Thoracic aorta (tissue), 2 donors: Measurements from ENCODE around the gene BANP. TPM values are rescaled to one million over a fixed set of nuclear protein-coding genes. Genes with fewer than 3 reads are reported as not detected.

Source experiments
- ATAC-seq: fragments of 150-250 bp; one replicate; pipeline ENCODE4 v1.8.0; 2017; ENCODE audit warnings: low read depth; ENCODE audit not compliant: insufficient number of reproducible peaks, low FRiP score
- DNase-seq: peaks from one replicate; pipeline ENCODE4 v3.0.0-alpha.2; 2020; ENCODE audit warnings: low spot score
- H3K27ac ChIP-seq, 2 donors: fragments of 200-600 bp; sonication (generic); 1 replicate in 1 of 2; 2 replicates in 1 of 2; pipeline ENCODE4 v1.5.1; 2016; ENCODE audit warnings: mild to moderate bottlenecking in 2 of 2, moderate library complexity in 2 of 2
- H3K27me3 ChIP-seq: fragments of 200-600 bp; sonication (generic); replicated peaks from 2 replicates; pipeline ENCODE4 v1.6.0; 2016; ENCODE audit warnings: mild to moderate bottlenecking; ENCODE audit not compliant: insufficient read depth
- H3K36me3 ChIP-seq: fragments of 200-600 bp; sonication (generic); one replicate; pipeline ENCODE4 v1.5.1; 2016
- H3K4me1 ChIP-seq, 2 donors: fragments of 200-600 bp; sonication (generic); 1 replicate in 1 of 2; 2 replicates in 1 of 2; pipeline versions ENCODE4 v1.5.1 to v1.6.0; 2016; ENCODE audit warnings: low read depth in 2 of 2, mild to moderate bottlenecking in 1 of 2; ENCODE audit not compliant: control insufficient read depth in 1 of 2
- H3K4me3 ChIP-seq: fragments of 200-600 bp; sonication (generic); 2 replicates; pipeline ENCODE4 v1.5.1; 2016; ENCODE audit warnings: mild to moderate bottlenecking
- H3K9me3 ChIP-seq: fragments of 200-600 bp; sonication (generic); 2 replicates; pipeline ENCODE4 v1.5.1; 2016
- total RNA-seq, 2 donors: library from RNA; depleted of rRNA; stranded (reverse); fragments of >200 nt; gene quantifications; one replicate each; pipeline versions ENCODE4 v1.1.0 to v1.2.3, GENCODE V29; 2016
- TF ChIP-seq, protein P1 (sequence below): fragments of 200-600 bp; sonication (generic); IDR thresholded peaks from one replicate; pipeline ENCODE4 v1.5.1; 2019; ENCODE audit warnings: antibody characterized with exemption

Gene BANP
- total RNA-seq, 2 donors from 2014 or later = 18.6 to 21.8 TPM

DNA sequence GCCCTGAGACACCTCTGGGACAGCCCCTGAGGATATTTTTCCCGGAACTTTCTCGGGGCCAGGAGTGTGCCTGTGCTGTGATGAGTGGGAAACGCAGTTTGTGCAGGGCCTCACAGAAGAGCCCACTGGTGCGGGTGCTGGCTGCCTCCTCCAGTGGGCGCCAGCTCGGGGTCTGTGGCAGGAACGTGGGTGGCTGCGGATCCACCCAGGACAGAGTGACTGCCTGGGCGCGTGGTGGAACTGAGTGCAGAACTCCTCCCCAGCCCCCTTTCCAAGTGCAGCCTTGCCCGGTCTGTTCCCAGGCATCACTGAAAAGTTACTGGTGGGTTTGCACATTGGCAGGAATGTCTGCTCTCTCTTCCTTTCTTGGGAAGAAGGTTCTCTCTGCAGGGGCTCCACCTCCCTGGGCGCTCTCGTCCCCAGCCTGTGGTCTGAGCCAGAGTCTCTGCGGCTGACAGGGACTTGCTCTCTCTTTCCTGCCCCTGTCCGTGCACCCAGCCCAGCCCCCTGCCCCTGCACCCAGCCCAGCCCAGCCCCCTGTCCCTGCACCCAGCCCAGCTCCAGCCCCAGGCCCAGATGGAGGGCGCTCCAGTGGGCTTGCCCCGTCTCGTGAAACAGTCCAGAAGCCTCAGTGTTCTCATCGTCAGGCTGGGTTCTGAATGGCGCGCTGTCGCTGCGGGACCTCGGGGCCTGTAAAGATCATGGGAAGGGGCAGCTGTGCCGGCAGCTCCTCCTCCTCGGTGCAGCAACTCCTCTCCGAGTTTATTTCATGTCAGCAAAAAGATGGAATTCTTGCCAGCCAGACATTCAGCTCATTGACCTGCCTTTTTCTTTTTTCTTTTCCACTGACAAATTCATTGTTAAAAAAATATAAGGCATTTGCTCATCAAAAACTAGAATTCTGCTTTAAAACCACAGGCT lies 117.5 kb downstream of the BANP start:
- no peak for DNase-seq

DNA sequence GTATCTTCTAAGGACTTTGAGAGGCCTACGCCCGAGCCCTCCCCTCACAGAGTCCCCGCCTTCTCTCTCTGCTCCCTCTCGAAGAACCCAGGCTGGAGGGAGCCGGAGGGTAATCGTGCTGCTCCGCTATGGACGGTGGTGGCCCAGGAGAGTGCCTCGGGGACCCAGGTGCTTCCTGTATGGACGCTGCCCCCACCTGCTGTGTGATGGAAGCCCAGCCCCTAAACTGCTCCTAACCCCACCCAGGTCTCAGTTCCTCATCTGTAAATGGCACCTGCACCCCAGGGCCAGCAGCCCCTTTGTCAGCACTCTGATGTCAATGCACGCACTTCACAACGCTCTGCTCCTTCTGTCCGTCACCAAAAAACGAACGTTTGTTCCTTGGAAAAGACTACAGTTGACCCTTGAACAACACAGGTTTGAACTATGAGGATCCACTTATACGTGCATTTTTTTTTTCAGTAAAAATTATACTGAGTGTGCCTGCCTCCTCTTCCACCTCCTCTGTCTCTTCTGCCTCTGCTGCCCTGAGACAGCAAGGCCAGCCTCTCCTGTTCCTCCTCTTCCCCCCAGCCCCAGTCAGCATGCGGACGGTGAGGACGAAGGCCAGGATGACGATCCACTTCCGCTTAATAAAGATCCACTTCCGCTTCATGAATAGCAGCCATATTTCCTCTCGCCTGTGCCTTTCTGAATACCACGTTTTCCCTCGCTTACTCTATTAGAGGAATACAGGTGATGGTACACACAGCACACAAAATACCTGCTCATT lies 118.3 kb downstream of the BANP start:
- Histone ChIP-seq H3K27me3 (no peaks in the 10 kb centered on the region), H3K9me3 (no peaks in the 10 kb centered on the region), H3K4me1 (peaks cover 0 to 5% of the 10 kb centered on the region in 2 donors), H3K27ac (no peak overlapping the region), H3K4me3 (no peak overlapping the region), H3K36me3 (peaks cover 39% of the 10 kb centered on the region)
- TF ChIP-seq, protein P1, sequence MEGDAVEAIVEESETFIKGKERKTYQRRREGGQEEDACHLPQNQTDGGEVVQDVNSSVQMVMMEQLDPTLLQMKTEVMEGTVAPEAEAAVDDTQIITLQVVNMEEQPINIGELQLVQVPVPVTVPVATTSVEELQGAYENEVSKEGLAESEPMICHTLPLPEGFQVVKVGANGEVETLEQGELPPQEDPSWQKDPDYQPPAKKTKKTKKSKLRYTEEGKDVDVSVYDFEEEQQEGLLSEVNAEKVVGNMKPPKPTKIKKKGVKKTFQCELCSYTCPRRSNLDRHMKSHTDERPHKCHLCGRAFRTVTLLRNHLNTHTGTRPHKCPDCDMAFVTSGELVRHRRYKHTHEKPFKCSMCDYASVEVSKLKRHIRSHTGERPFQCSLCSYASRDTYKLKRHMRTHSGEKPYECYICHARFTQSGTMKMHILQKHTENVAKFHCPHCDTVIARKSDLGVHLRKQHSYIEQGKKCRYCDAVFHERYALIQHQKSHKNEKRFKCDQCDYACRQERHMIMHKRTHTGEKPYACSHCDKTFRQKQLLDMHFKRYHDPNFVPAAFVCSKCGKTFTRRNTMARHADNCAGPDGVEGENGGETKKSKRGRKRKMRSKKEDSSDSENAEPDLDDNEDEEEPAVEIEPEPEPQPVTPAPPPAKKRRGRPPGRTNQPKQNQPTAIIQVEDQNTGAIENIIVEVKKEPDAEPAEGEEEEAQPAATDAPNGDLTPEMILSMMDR = no peak
- DNase-seq (no peak), ATAC-seq (no peak)

More for the DNA sequence above, 117.5 kb downstream of the BANP start:
- Histone ChIP-seq H3K27me3 (no peaks in the 10 kb centered on the region), H3K4me3 (no peak overlapping the region), H3K36me3 (peaks cover 35% of the 10 kb centered on the region), H3K4me1 (peaks cover 0 to 8% of the 10 kb centered on the region in 2 donors), H3K9me3 (no peaks in the 10 kb centered on the region), H3K27ac (no peak overlapping the region)
- TF ChIP-seq, protein P1 = no peak
- ATAC-seq = no peak

DNA sequence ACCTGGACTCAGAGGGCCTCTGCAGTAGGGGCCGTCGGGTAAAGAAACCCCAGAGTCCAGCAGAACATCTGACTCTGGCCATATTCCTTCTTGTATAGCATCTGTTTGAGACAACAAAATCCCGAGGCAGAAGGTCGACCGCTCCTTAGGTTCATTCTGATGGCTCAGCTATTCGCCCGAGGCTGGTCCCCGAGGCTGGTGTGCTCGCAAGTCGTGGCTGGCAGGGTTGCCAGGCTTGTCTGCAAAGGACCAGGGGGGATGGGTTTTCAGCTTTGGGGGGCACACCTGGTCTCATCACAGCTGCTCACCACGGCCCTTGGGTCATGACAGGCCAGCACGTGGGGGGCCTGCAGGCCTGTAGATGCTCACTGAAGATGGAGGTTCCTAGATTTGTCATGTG lies 119.1 kb downstream of the BANP start:
- H3K27ac ChIP-seq = no peak overlapping the region
- H3K27me3 ChIP-seq = no peaks in the 10 kb centered on the region
- no peaks in the 10 kb centered on the region for H3K9me3 ChIP-seq
- ATAC-seq (no peak), DNase-seq (no peak)
- H3K4me1 ChIP-seq = no peaks in the 10 kb centered on the region
- TF ChIP-seq, protein P1 = no peak
- H3K36me3 ChIP-seq = peaks cover 39% of the 10 kb centered on the region
- no peak overlapping the region for H3K4me3 ChIP-seq

DNA sequence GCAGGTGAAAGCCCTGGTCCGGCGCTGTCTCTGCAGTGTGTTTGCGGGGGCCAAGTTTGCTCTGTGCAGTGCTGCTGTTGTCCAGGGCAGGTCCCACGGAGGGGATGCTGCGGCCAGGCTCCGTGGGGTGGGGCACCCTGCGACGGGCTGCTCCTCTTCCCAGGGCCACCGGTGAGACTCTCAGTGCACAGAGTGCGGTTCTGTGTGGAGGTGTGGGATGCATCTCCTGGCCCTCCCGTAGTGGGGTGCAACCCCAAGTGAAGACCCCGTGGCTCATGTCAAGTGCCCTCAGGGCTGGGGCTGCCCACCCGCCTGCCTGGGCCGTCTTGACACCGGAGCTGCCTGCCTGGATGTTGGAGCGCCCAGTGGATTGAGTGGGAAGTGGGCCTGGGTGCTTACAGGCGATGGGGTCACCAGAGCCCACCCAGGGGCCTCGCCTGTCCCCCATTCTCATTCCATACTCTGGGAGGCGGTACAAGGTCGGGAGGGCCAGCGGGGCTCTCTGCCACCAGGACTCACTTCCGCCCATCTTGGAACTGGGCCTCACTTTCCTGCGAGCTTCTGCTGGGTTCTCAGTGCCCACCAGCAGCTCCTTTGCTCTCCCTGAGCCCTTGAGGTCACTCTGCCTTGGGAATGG lies 119.9 kb downstream of the BANP start:
- H3K4me1 ChIP-seq = no peaks in the 10 kb centered on the region
- peaks cover 39% of the 10 kb centered on the region for H3K36me3 ChIP-seq
- ATAC-seq (no peak), DNase-seq (no peak)
- TF ChIP-seq, protein P1 = no peak
- no peak overlapping the region for H3K4me3 ChIP-seq
- H3K27ac ChIP-seq = no peak overlapping the region
- no peaks in the 10 kb centered on the region for H3K27me3 ChIP-seq
- no peaks in the 10 kb centered on the region for H3K9me3 ChIP-seq

DNA sequence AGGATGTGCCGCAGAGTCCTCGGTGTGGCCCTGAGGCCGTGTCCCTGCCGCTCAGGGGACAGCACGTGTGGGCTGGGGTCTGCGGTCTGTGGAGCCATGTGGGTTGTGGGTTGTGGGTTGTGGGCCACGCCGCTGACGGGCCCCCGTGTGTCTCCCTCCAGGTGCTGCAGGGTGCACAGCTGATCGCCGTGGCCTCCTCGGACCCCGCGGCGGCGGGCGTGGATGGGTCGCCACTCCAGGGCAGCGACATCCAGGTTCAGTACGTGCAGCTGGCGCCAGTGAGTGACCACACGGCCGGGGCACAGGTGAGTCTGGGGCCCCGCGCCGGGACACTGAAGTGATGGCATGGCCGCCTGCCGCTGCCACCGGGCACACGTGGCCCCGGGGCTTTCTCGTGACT lies 120.7 kb downstream of the BANP start:
- DNase-seq (no peak), ATAC-seq (no peak)
- Histone ChIP-seq H3K27ac (no peak overlapping the region), H3K27me3 (no peaks in the 10 kb centered on the region), H3K4me3 (no peak overlapping the region), H3K9me3 (no peaks in the 10 kb centered on the region), H3K36me3 (peaks cover 42% of the 10 kb centered on the region), H3K4me1 (no peaks in the 10 kb centered on the region)
- TF ChIP-seq, protein P1 = no peak
